ENCODE results near the gene CAPN13. TPM values are rescaled to one million over a fixed set of nuclear protein-coding genes. Genes with fewer than 3 reads are reported as not detected.

CAPN13 gene
- total RNA-seq, 4 donors from 2014 or later = 38.0 to 396 (median 330) TPM

DNA sequence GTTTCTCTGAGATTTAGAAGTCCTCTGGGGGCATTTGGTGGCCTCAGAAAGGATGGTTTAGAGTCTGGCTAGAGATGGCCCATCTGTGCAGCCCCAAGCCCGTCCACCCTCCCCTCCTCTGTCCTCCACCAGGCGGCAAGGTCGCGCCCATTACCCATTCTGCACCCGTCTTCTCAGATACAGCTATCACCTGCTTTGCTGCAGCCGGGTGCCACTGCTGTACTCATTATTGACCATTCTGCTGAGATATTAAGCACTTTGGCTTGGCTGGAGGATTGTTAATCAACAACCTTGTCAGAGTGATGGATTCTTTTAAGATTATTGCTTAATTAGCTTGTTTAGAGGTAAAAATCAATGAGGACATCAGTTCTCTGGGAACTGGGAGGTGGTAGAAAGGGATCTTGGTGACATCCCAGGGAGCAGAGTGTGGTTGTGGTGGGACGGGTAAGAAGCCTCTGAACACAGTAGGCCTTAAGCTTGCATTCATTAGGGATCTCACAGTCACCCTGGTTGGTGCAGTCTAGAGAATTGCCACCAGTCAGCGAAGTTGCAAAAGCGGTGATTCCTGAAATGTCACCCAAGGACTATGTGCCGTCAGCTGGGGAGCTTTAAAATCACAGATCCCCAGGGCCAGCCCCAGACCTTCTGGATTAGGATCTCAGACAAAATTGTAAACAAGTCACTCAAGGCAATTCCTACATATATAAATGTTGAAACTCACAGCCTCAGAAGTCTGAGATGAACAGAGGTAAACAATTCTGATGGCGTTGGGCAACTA, 90.9 kb downstream of the CAPN13 start:
- H3K4me3 ChIP-seq = no peak overlapping the region
- no peak overlapping the region for H3K27ac ChIP-seq
- H3K4me1 ChIP-seq = no peaks in the 10 kb centered on the region
- H3K27me3 ChIP-seq = no peaks in the 10 kb centered on the region
- H3K9me3 ChIP-seq = no peaks in the 10 kb centered on the region
- peak in 1 of 3 donors; percentile 30 for DNase-seq
- TF ChIP-seq POLR2A (IDR thresholded peaks at IDR 0.05) (no peak), CTCF (IDR thresholded peaks at IDR 0.05) (no peak)
- no peaks in the 10 kb centered on the region for H3K36me3 ChIP-seq

- no peaks in the 10 kb centered on the region for H3K36me3 ChIP-seq
- TF ChIP-seq CTCF (IDR thresholded peaks at IDR 0.05) = no peak
- no peak overlapping the region for H3K27ac ChIP-seq
- no peak overlapping the region for H3K4me3 ChIP-seq
- H3K27me3 ChIP-seq = no peaks in the 10 kb centered on the region
- H3K4me1 ChIP-seq = no peaks in the 10 kb centered on the region
- peak in 1 of 3 donors; percentile 26 for DNase-seq
- H3K9me3 ChIP-seq = no peaks in the 10 kb centered on the region
Observed at GRCh38 chr2:30714811-30715709, 92.2 kb downstream of the CAPN13 start.

- H3K9me3 ChIP-seq = no peaks in the 10 kb centered on the region
- peak in 1 of 3 donors; percentile 45 for DNase-seq
- TF ChIP-seq POLR2A (IDR thresholded peaks at IDR 0.05) (no peak), CTCF (IDR thresholded peaks at IDR 0.05) (no peak)
- no peaks in the 10 kb centered on the region for H3K27me3 ChIP-seq
- no peaks in the 10 kb centered on the region for H3K36me3 ChIP-seq
- H3K4me3 ChIP-seq = no peak overlapping the region
- H3K4me1 ChIP-seq = no peaks in the 10 kb centered on the region
- no peak overlapping the region for H3K27ac ChIP-seq
Observed at GRCh38 chr2:30713698-30714097, 93.5 kb downstream of the CAPN13 start.

GRCh38 chr2:30711646-30712085, 95.6 kb downstream of the CAPN13 start:
- Histone ChIP-seq H3K4me3 (no peak overlapping the region), H3K27ac (no peak overlapping the region), H3K27me3 (no peaks in the 10 kb centered on the region), H3K4me1 (no peaks in the 10 kb centered on the region), H3K9me3 (no peaks in the 10 kb centered on the region), H3K36me3 (no peaks in the 10 kb centered on the region)
- TF ChIP-seq CTCF (IDR thresholded peaks at IDR 0.05) (peak; percentile 93 to 100 (median 100)), POLR2A (IDR thresholded peaks at IDR 0.05) (no peak)
- DNase-seq = peak; percentile 73 to 95 (median 86)

DNA sequence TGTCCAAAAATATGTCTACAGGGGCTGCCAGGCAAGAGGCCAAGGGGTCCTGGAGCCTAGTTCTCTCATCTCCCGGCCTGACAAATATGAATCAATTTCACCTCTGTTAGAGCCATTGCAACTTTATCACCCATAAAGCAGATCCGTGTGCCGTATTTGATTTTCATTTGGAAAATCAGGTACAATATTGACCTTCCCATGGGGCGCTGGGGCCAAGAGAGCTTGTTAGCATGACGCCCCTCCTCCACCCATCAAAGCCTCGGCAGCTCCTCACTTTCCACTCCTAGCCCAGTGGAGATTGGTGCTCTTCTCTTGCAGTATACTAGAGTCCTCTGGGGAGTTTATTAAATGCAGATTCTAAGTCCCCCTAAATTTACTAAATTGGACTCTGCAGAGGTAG, 96.8 kb downstream of the CAPN13 start:
- H3K4me3 ChIP-seq = no peak overlapping the region
- no peaks in the 10 kb centered on the region for H3K36me3 ChIP-seq
- H3K27me3 ChIP-seq = no peaks in the 10 kb centered on the region
- DNase-seq = peak in 2 of 3 donors; percentile 1 to 29
- H3K4me1 ChIP-seq = no peaks in the 10 kb centered on the region
- TF ChIP-seq CTCF (IDR thresholded peaks at IDR 0.05) (no peak), POLR2A (IDR thresholded peaks at IDR 0.05) (no peak)
- no peak overlapping the region for H3K27ac ChIP-seq
- no peaks in the 10 kb centered on the region for H3K9me3 ChIP-seq

Data from Peyer's patch (tissue), 4 donors.